DMS 273 (cell line): ENCODE measurements around the gene MAMSTR.
"Not testable (repeated sequence)": the region's sequence is repeated elsewhere in the genome, so short reads cannot be mapped to it uniquely, and the experiment has no call there.

Experiments used
- DNase-seq: peaks from one replicate; lab custom pipeline; 2025; ENCODE audit not compliant: unreplicated experiment; lab: John Stamatoyannopoulos, UW

MAMSTR gene

GRCh38 chr19:48720613-48721296 lies 1.2 kb upstream of the MAMSTR start:
- peak; percentile 100 for DNase-seq

- DNase-seq: no peak
Observed at GRCh38 chr19:48720251-48720612, 707 bp upstream of the MAMSTR start.

DNA sequence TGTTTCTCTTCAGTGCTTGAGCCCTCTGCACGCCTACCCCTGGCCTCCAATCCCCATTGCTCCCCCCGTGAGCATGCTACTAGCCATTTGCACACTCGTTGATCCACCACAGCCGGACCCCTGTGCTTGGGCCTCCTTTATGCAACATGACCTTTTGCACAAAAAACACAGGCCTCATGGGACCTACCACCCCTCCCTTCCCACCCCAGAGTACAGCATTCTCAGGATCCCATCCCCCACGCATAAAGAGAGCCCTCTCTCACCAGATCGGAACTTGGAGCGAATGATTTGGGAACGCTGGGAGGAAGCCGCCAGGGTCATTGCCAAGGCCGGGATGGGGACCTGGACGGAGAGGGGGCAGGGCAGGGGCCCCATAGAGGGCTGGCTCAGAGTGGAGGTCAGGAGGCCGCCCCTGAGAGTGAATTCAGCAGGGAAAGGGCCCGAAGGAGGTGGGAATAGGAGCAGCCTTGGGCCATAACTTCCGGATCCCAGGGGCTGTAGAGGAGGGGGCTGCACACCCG lies 754 bp downstream of the MAMSTR start:
- DNase-seq: no peak

GRCh38 chr19:48718106-48718505 lies 1.4 kb downstream of the MAMSTR start:
- not testable (repeated sequence) for DNase-seq

GRCh38 chr19:48716562-48717291 lies 2.8 kb downstream of the MAMSTR start:
- peak; percentile 95 for DNase-seq

DNA sequence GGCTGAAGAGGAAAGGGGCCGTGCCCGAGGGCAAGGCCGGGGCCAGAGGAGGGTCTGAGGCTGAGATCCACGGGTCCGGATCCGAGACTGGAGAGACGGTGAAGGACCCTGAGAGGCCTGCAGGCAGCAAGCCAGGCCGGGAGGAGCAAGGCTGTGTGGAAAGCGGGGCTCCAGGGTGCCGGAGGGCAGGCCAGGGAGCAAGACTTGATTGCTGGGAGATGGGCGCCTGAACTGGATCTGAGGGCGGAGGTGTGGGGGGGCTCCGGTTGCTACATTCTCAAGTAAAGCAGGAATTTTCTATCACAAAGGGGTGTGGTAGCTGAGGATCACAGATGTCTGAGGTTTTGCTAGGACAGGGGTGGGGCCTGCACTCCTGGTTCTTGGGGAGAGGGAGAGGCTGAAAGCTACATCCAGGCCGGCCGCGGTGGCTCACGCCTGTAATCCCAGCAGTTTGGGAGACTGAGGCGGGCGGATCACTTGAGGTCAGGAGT lies 3.8 kb downstream of the MAMSTR start:
- peak; percentile 83 for DNase-seq

DNA sequence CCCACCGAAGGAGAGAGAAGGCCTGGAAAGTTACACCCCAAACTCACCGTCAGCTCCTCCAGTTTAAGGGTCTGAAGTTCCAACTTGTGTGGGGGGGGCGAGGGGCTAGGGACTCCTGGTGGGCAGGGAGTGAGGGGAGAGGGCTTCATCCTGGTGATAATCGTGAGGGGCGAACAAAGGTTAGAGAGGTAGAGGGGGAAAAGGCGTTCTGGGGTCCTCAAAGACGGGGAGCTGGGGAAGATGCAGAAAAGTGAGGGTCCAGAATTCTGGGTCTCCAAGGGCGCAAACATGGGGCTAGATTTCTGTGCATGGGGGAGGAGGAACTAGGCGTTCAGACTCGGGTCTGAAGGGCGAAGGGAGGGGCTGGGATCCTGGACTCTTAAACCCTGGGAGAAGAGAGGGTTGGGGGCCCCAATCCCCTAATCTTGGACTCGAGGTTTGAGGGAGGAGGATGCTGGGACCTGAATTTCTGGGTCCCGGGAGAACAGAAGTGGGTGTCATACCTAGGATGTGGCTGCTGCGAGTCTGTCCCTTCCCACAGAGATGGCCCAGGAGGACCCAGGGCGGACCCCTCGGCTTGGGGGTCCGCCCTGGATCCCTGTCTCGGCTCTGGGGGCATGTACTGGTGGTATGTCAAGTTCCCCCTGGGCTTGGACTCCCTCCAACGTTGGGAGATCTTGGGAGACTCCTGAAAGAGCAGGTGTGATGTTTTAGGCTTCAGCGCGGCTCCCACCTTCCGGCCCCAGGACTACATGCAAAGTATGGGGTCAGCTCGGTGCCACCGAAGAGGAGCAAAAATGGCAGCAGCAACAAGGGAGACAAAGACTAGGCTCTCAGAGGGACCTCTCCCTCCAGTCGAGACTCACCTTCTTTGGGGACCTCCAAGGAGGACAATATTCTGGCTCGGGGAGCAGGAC lies 4.5 kb downstream of the MAMSTR start:
- peak; percentile 68 for DNase-seq

DNA sequence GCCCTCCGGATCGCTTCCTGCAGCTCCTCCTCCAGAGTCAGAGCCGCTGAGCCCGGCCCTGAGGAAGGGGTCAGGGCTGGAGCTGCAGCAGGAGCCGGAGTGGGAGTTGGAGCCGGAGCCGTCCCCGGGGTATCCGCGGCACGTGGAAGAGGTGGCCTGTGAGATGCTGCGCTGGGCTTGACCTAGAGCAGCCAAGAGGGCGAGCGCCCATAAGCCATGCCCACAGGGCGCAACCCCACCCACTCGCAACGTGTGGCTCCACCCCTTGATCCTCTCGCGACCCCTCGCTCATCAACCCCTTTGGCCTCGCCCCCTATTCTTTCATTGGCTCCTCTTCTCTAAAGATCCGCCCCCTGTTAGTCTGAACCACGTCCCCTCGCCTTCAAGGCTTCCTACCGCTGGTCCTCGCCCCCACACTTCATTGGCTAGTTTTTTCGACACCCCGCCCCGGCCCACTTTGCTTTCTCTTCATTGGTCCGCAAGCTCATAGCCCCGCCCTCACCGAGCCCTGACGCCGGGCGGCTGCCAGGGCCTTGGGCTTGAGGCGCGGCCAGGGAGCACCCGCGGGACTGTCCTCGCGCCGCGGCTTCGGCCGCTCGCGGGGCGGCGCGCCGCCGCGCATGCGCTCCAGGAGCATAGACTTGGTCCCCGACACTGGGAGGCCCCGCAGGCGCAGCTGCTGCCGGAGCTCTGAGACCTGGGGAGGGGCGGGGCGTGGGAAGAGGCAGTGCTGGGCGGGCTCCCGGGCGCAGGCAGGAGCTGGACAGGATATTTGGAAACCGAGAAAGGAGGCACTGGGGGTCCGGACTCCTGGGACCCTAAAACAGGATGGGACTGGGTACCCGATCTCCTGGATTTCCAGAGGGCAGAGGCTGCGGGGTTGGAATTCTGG lies 5.4 kb downstream of the MAMSTR start:
- peak; percentile 100 for DNase-seq

- DNase-seq: peak; percentile 38
Observed at GRCh38 chr19:48713041-48713863, 6.3 kb downstream of the MAMSTR start.

DNA sequence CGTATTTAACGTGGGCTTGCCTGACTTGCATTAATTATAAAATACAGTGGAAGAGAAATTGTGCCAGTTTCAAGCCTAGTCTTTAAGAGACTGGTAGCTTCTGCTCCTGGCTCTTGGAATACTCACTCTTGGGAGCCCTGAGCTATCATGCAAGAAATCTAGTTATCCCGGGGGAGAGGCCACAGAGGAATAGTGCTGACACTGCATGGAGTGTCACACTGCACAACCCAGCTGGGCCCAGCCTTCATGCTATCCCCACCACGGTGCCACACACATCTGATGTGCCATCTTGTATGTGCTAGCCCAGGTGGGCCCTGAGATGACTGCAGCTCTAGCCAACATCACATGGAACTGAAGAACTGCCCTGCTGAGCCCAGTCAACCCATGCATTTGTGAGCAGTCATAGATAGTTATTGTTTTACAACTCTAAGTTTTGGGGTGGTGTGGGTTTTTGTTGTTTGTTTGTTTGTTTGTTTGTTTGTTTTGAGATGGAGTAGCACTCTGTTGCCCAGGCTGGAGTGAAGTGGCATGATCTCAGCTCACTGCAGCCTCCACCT lies 8.3 kb downstream of the MAMSTR start:
- no peak for DNase-seq

DNA sequence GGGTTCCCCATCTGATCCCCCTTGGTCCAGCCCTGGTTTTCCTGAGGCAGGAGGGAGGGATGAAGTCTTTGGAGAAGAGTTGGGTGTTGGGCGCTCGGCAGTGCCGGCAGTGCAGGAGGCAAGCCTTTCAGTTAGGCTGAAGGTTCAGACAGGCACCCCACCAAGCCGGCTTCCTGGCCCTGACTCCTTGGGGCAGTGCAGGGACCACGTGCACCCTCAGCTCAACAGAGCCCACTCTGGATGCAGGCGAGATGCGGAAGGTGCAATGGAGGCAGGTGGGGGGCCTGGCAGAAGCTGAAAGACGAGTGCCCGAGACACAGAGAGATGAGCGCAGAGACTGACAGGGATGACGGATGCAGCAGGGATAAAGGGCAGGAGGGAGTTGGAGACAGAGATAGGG lies 11.1 kb downstream of the MAMSTR start:
- no peak for DNase-seq

GRCh38 chr19:48705431-48705830 lies 14.1 kb downstream of the MAMSTR start:
- DNase-seq: peak; percentile 82

DNA sequence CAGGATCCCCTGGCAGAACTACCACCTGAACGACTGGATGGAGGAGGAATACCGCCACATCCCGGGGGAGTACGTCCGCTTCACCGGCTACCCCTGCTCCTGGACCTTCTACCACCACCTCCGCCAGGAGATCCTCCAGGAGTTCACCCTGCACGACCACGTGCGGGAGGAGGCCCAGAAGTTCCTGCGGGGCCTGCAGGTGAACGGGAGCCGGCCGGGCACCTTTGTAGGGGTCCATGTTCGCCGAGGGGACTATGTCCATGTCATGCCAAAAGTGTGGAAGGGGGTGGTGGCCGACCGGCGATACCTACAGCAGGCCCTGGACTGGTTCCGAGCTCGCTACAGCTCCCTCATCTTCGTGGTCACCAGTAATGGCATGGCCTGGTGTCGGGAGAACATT lies 16.2 kb downstream of the MAMSTR start:
- DNase-seq: no peak

GRCh38 chr19:48702701-48703100 lies 16.8 kb downstream of the MAMSTR start:
- no peak for DNase-seq

- DNase-seq: no peak
Observed at GRCh38 chr19:48698046-48698445, 21.5 kb downstream of the MAMSTR start.

DNA sequence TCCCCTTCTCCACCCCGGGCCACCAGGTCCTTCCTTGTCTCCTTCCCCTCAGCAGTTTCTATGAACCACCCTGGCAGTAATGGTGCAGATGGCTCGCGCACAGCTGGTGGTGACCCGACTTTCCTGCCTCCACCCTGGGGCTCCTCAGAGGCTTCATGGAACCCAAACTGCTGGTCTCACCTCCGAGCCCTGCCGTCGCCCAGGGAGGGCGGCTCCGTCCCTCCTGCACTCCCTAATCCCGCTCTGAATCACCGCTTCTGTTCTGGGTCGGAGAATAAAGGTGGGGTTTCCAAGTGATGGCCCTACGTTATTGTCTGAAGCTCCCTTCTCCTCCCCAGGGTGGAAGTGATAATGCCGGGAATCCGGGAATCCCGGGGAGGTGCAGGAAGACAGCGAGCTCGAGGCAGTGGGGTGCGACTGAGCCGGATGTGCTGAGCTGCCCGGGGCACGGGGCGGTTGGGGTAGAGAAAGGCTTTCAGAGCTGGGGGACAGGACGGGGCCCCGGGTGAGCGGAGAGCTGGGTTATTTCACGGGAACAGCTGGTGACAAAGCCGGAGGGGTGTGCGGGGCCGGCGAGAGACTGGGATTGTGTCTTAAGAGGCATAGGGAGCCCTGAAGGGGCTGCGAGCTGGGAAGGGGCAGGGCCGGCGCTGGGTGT lies 23.0 kb downstream of the MAMSTR start:
- DNase-seq: no peak

DNA sequence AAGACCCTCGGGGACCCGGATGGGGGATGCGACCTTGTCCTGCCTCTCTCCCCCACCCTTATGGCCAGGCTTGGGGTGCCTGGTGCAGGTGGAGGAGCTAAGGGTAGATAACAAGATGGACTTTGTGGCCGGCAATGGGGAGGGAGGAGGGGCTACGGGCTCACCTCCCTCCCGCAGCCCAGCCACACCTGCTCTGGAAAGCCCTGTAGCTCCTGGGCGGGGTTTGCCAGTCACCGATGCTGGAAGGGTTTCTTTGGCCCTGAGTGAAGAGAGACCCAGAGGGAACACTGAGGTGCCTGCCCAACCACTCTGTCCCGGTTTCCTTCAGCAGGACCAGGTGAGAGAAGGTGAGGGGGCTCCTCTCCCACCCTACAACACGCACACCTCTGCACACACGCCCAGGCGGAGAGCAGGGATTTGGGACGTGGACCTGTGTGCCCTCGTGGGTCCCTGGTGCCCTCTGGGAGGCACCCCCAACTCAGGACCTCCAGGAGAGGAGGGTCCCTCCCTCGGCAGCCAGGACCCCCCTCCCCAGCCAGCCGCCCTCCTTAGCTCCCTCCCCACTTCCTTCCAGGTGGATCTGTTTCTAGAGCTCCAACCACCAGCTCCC lies 23.7 kb downstream of the MAMSTR start, which contains the start of gene FUT2:
FUT2 (plus strand) TSS at position 229 of the 610 bp plus-strand sequence. CDS start 6,986 bp downstream, outside the sequence.
- no peak for DNase-seq

DNA sequence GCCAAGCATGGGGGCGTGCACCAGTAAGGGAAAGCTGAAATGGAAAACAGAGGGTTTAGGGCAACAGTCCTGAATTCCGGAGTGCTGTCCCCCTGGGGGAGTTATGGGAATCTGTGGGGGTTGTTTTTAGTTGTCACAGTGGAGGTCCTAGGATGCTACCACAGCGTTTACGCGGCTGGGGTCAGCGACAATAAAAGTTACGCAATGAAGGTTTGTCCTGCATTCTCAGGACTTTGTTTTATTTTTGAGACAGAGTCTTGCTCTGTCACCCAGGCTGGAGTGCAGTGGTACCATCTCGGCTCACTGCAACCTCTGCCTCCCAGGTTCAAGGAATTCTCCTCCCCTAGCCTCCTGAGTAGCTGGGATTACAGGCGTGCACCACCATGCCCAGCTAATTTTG lies 25.9 kb downstream of the MAMSTR start:
- not testable (repeated sequence) for DNase-seq
